Hepatocyte (in vitro differentiated cells): ENCODE results near the gene AGBL1. TPM values are rescaled to one million over a fixed set of nuclear protein-coding genes. Genes with fewer than 3 reads are reported as not detected.

Source experiments
- DNase-seq: peaks from one replicate; pipeline ENCODE4 v3.0.0-alpha.2; 2016; ENCODE audit warnings: low spot score
- H2AFZ ChIP-seq: fragments of 200-600 bp; sonication (generic); 2 replicates; pipeline ENCODE4 v1.6.0; 2016; ENCODE audit warnings: antibody characterized with exemption, mild to moderate bottlenecking
- H3K27ac ChIP-seq: fragments of 200-600 bp; sonication (generic); 2 replicates; pipeline ENCODE4 v1.5.1; 2016; ENCODE audit warnings: mild to moderate bottlenecking
- H3K27me3 ChIP-seq: fragments of 200-600 bp; sonication (generic); 2 replicates; pipeline ENCODE4 v1.6.1; 2016
- H3K36me3 ChIP-seq: fragments of 200-600 bp; sonication (generic); replicated peaks from 2 replicates; pipeline ENCODE4 v1.5.1; 2016; ENCODE audit warnings: low read depth; ENCODE audit not compliant: insufficient read depth
- H3K4me1 ChIP-seq: fragments of 200-600 bp; sonication (generic); 2 replicates; pipeline ENCODE4 v1.5.1; 2016; ENCODE audit warnings: mild to moderate bottlenecking, moderate library complexity; ENCODE audit not compliant: insufficient read depth
- H3K4me2 ChIP-seq: fragments of 200-600 bp; sonication (generic); 2 replicates; pipeline ENCODE4 v1.6.0; 2016
- H3K4me3 ChIP-seq: fragments of 200-600 bp; sonication (generic); 2 replicates; pipeline ENCODE4 v1.5.1; 2016; ENCODE audit warnings: mild to moderate bottlenecking
- H3K79me2 ChIP-seq: fragments of 200-600 bp; sonication (generic); 2 replicates; pipeline ENCODE4 v1.6.0; 2017; ENCODE audit warnings: mild to moderate bottlenecking
- H3K9me2 ChIP-seq: fragments of 200-600 bp; sonication (generic); replicated peaks from 2 replicates; pipeline ENCODE4 v1.6.0; 2017; ENCODE audit warnings: mild to moderate bottlenecking; ENCODE audit not compliant: insufficient read depth
- H3K9me3 ChIP-seq: fragments of 200-600 bp; sonication (generic); 2 replicates; pipeline ENCODE4 v1.5.1; 2016; ENCODE audit warnings: low read depth, mild to moderate bottlenecking
- H4K20me1 ChIP-seq: fragments of 200-600 bp; sonication (generic); 2 replicates; pipeline ENCODE4 v1.6.0; 2016; ENCODE audit warnings: mild to moderate bottlenecking; ENCODE audit not compliant: insufficient read depth, poor library complexity, severe bottlenecking
- CTCF ChIP-seq: fragments of 200-600 bp; sonication (generic); IDR thresholded peaks from 2 replicates; pipeline ENCODE4 v1.5.1; 2016; ENCODE audit warnings: antibody characterized with exemption, mild to moderate bottlenecking; ENCODE audit not compliant: poor library complexity
- EZH2 ChIP-seq: fragments of 200-600 bp; sonication (generic); IDR thresholded peaks from 2 replicates; pipeline ENCODE4 v1.6.1; 2016; ENCODE audit warnings: antibody characterized with exemption, mild to moderate bottlenecking, borderline replicate concordance
- EZH2phosphoT487 ChIP-seq: fragments of 200-600 bp; sonication (generic); IDR thresholded peaks from one replicate; pipeline ENCODE4 v1.6.1; 2018; ENCODE audit warnings: antibody characterized with exemption, mild to moderate bottlenecking, low read depth, moderate library complexity; ENCODE audit not compliant: unreplicated experiment, severe bottlenecking
- WGBS: methylation state at CpG from one replicate; pipeline ENCODE4 v1.1.6; 2016; ENCODE audit warnings: low lambda C conversion rate; ENCODE audit errors: missing lambda C conversion rate; 5-methylcytosine and 5-hydroxymethylcytosine counted together
- polyA plus RNA-seq: library from polyadenylated mRNA; unstranded; fragments of >200 nt; fragmentation: Nextera tagmentation; extraction: Ambion mirVana; gene quantifications from 2 replicates; pipeline ENCODE4 v1.2.1, GENCODE V29; 2016
- total RNA-seq: library from RNA; depleted of rRNA; stranded (reverse); fragments of >200 nt; gene quantifications from 2 replicates; pipeline ENCODE4 v1.2.3, GENCODE V29; 2014

AGBL1 gene
- total and polyA plus RNA-seq, 2 experiments from 2014 or later, result not detected

- TF ChIP-seq EZH2, result no peak
- no peak for TF ChIP-seq EZH2phosphoT487
- TF ChIP-seq CTCF, result no peak
- H3K27ac ChIP-seq, result no peak overlapping the region
- no peak overlapping the region for H3K4me2 ChIP-seq
- no peaks in the 10 kb centered on the region for H3K4me1 ChIP-seq
- WGBS, result 81% methylated on average over 12 of the region's 12 CpGs
- H3K4me3 ChIP-seq, result no peak overlapping the region
- no peaks in the 10 kb centered on the region for H3K79me2 ChIP-seq
- no peaks in the 10 kb centered on the region for H4K20me1 ChIP-seq
- H3K36me3 ChIP-seq, result no peaks in the 10 kb centered on the region
- H3K9me2 ChIP-seq, result no peaks in the 10 kb centered on the region
- H2AFZ ChIP-seq, result no peak overlapping the region
- no peak for DNase-seq
- no peaks in the 10 kb centered on the region for H3K9me3 ChIP-seq
- H3K27me3 ChIP-seq, result peaks cover 8% of the 10 kb centered on the region
These were observed 837.1 kb downstream of the AGBL1 start for GRCh38 chr15:86916671-86917360.

- no peak overlapping the region for H2AFZ ChIP-seq
These were observed 837.6 kb downstream of the AGBL1 start for GRCh38 chr15:86917361-86917671.

GRCh38 chr15:86919581-86919980 is 839.9 kb downstream of the AGBL1 start:
- Histone ChIP-seq H3K9me2 (no peaks in the 10 kb centered on the region), H3K4me1 (no peaks in the 10 kb centered on the region), H3K4me2 (no peak overlapping the region), H4K20me1 (no peaks in the 10 kb centered on the region), H3K9me3 (no peaks in the 10 kb centered on the region), H3K4me3 (no peak overlapping the region), H3K79me2 (no peaks in the 10 kb centered on the region), H3K27me3 (peaks cover 8% of the 10 kb centered on the region), H3K27ac (no peak overlapping the region), H3K36me3 (no peaks in the 10 kb centered on the region), H2AFZ (no peak overlapping the region)
- DNase-seq, result no peak
- TF ChIP-seq EZH2, result no peak
- TF ChIP-seq CTCF, result no peak
- TF ChIP-seq EZH2phosphoT487, result no peak
- 64% methylated on average over 4 of the region's 4 CpGs for WGBS

More at GRCh38 chr15:86917361-86917671, 837.6 kb downstream of the AGBL1 start:
- no peak overlapping the region for H3K27ac ChIP-seq
- H4K20me1 ChIP-seq, result no peaks in the 10 kb centered on the region
- 93% methylated on average over 5 of the region's 5 CpGs for WGBS
- no peaks in the 10 kb centered on the region for H3K79me2 ChIP-seq
- H3K4me3 ChIP-seq, result no peak overlapping the region
- H3K4me1 ChIP-seq, result no peaks in the 10 kb centered on the region
- TF ChIP-seq CTCF, result no peak
- no peak for TF ChIP-seq EZH2
- H3K27me3 ChIP-seq, result peaks cover 8% of the 10 kb centered on the region
- no peak overlapping the region for H3K4me2 ChIP-seq
- H3K9me2 ChIP-seq, result no peaks in the 10 kb centered on the region
- no peaks in the 10 kb centered on the region for H3K36me3 ChIP-seq
- H3K9me3 ChIP-seq, result no peaks in the 10 kb centered on the region
- no peak for DNase-seq

- Histone ChIP-seq H3K9me3 (no peaks in the 10 kb centered on the region), H3K36me3 (no peaks in the 10 kb centered on the region), H2AFZ (no peak overlapping the region), H4K20me1 (no peaks in the 10 kb centered on the region), H3K4me3 (no peak overlapping the region), H3K27me3 (no peaks in the 10 kb centered on the region), H3K9me2 (no peaks in the 10 kb centered on the region), H3K4me2 (no peak overlapping the region), H3K27ac (no peak overlapping the region), H3K4me1 (no peaks in the 10 kb centered on the region), H3K79me2 (no peaks in the 10 kb centered on the region)
- no peak for TF ChIP-seq CTCF
- WGBS, result 91% methylated on average over 2 of the region's 2 CpGs
- no peak for DNase-seq
These were observed 849.8 kb downstream of the AGBL1 start for GRCh38 chr15:86929461-86929860.
